GM04503 (cell line): ENCODE measurements around the gene WNK2.

Source experiments
- DNase-seq: peaks from one replicate; pipeline ENCODE4 v3.0.0-alpha.2; 2012; ENCODE audit warnings: low read depth

WNK2 gene

GRCh38 chr9:93200449-93200742 lies 16.5 kb downstream of the WNK2 start:
- DNase-seq, result no peak

GRCh38 chr9:93200989-93201334 lies 17.0 kb downstream of the WNK2 start:
- no peak for DNase-seq

- DNase-seq, result no peak
Measured at GRCh38 chr9:93203026-93203717, 19.2 kb downstream of the WNK2 start.

- no peak for DNase-seq
Measured at GRCh38 chr9:93203718-93204469, 20.0 kb downstream of the WNK2 start.

GRCh38 chr9:93204470-93205043 lies 20.6 kb downstream of the WNK2 start:
- no peak for DNase-seq

- peak; percentile 5 for DNase-seq
Measured at GRCh38 chr9:93205045-93205768, 21.3 kb downstream of the WNK2 start.

- DNase-seq, result no peak
Measured at GRCh38 chr9:93205896-93206575, 22.1 kb downstream of the WNK2 start.

GRCh38 chr9:93206576-93207155 lies 22.7 kb downstream of the WNK2 start:
- no peak for DNase-seq

GRCh38 chr9:93207326-93207814 lies 23.4 kb downstream of the WNK2 start:
- DNase-seq, result peak; percentile 65

GRCh38 chr9:93207860-93208734 lies 24.2 kb downstream of the WNK2 start:
- no peak for DNase-seq

GRCh38 chr9:93209097-93209496 lies 25.2 kb downstream of the WNK2 start:
- no peak for DNase-seq

GRCh38 chr9:93209576-93210323 lies 25.8 kb downstream of the WNK2 start:
- no peak for DNase-seq

GRCh38 chr9:93210324-93210973 lies 26.5 kb downstream of the WNK2 start:
- DNase-seq, result no peak

GRCh38 chr9:93210974-93211653 lies 27.2 kb downstream of the WNK2 start:
- no peak for DNase-seq

GRCh38 chr9:93211654-93212001 lies 27.7 kb downstream of the WNK2 start:
- DNase-seq, result no peak

- no peak for DNase-seq
Measured at GRCh38 chr9:93212409-93212808, 28.5 kb downstream of the WNK2 start.

GRCh38 chr9:93216073-93216365 lies 32.1 kb downstream of the WNK2 start:
- no peak for DNase-seq

GRCh38 chr9:93217706-93218105 lies 33.8 kb downstream of the WNK2 start:
- DNase-seq, result no peak

GRCh38 chr9:93218161-93218560 lies 34.2 kb downstream of the WNK2 start:
- DNase-seq, result no peak
